IMR-90 (cell line): ENCODE data around the gene DNAJC5G. TPM values are rescaled to one million over a fixed set of nuclear protein-coding genes. Genes with fewer than 3 reads are reported as not detected.

Experiments used
- ATAC-seq: fragments of 200-7000 bp; cut with Tn5 transposase; 2 replicates; pipeline ENCODE4 v1.9.1; 2020; ENCODE audit warnings: low read depth, mild to moderate bottlenecking, moderate library complexity
- BruUV-seq: library from RNA; stranded (reverse); fragments of 400-500 nt; replicated peaks from 2 replicates; lab custom pipeline; 2021; lab: Mats Ljungman, UMichigan
- CTCF ChIA-PET: fragments of 300-600 bp; formaldehyde crosslinking; extraction: SDS; loops from one replicate; lab custom pipeline; 2021; ENCODE audit warnings: antibody characterized with exemption; lab: Yijun Ruan, JAX
- POLR2A ChIA-PET: fragments of 300-600 bp; sonication (Branson Sonifier 250); formaldehyde crosslinking; loops from one replicate; lab custom pipeline; 2022; ENCODE audit warnings: antibody characterized with exemption; ENCODE audit not compliant: unreplicated experiment; lab: Charles Lee
- DNase-seq: peaks from one replicate; pipeline ENCODE4 v3.0.0; 2013
- H2AFZ ChIP-seq: replicated peaks from 2 replicates; pipeline ENCODE3; 2013; ENCODE audit warnings: low read length, mild to moderate bottlenecking; ENCODE audit not compliant: poor library complexity
- H2AK5ac ChIP-seq: 2 replicates; pipeline ENCODE4 v1.6.1; 2013; ENCODE audit warnings: low read depth, low read length, inconsistent platforms
- H2AK9ac ChIP-seq: replicated peaks from 2 replicates; pipeline ENCODE3; 2013; ENCODE audit warnings: mild to moderate bottlenecking, low read depth, low read length, moderate library complexity; ENCODE audit not compliant: poor library complexity
- H2BK120ac ChIP-seq: 2 replicates; pipeline ENCODE4 v1.6.1; 2013; ENCODE audit warnings: low read depth, low read length, inconsistent platforms
- H2BK15ac ChIP-seq: 3 replicates; pipeline ENCODE4 v1.6.1; 2013; ENCODE audit warnings: low read depth, low read length, inconsistent platforms
- H2BK20ac ChIP-seq: 2 replicates; pipeline ENCODE4 v1.6.1; 2013; ENCODE audit warnings: low read depth, mild to moderate bottlenecking, inconsistent platforms, low read length, moderate library complexity
- H2BK5ac ChIP-seq: 2 replicates; pipeline ENCODE4 v1.6.1; 2013; ENCODE audit warnings: mild to moderate bottlenecking, low read depth, low read length, inconsistent platforms; ENCODE audit not compliant: poor library complexity, severe bottlenecking
- H3K14ac ChIP-seq: replicated peaks from 2 replicates; pipeline ENCODE4 v1.6.1; 2013; ENCODE audit warnings: low read depth, low read length, inconsistent platforms
- H3K18ac ChIP-seq: 2 replicates; pipeline ENCODE4 v1.6.1; 2013; ENCODE audit warnings: low read depth, low read length, control low read depth
- H3K23ac ChIP-seq: 2 replicates; pipeline ENCODE4 v1.6.1; 2013; ENCODE audit warnings: low read depth, low read length, inconsistent platforms
- H3K27ac ChIP-seq: 2 replicates; pipeline ENCODE4 v1.5.1; 2013; ENCODE audit warnings: mild to moderate bottlenecking, control low read depth, low read length; ENCODE audit not compliant: insufficient read depth
- H3K27me3 ChIP-seq: 2 replicates; pipeline ENCODE4 v1.6.1; 2013; ENCODE audit warnings: low read length; ENCODE audit not compliant: control insufficient read depth, insufficient read depth
- H3K36me3 ChIP-seq: 2 replicates; pipeline ENCODE4 v1.6.1; 2013; ENCODE audit warnings: low read length, mixed read lengths; ENCODE audit not compliant: control insufficient read depth, insufficient read depth
- H3K4ac ChIP-seq: 2 replicates; pipeline ENCODE4 v1.6.1; 2013; ENCODE audit warnings: low read depth, low read length, inconsistent platforms
- H3K4me1 ChIP-seq: 2 replicates; pipeline ENCODE4 v1.6.1; 2013; ENCODE audit warnings: low read length, mixed read lengths; ENCODE audit not compliant: control insufficient read depth, insufficient read depth
- H3K4me2 ChIP-seq: 2 replicates; pipeline ENCODE4 v1.6.1; 2013; ENCODE audit warnings: low read depth, mild to moderate bottlenecking, control low read depth, low read length, moderate library complexity
- H3K4me3 ChIP-seq: 2 replicates; pipeline ENCODE4 v1.5.1; 2013; ENCODE audit warnings: low read depth, mild to moderate bottlenecking, control low read depth, low read length, moderate library complexity; ENCODE audit not compliant: insufficient read depth
- H3K56ac ChIP-seq: 2 replicates; pipeline ENCODE4 v1.6.1; 2013; ENCODE audit warnings: low read length, inconsistent platforms; ENCODE audit not compliant: insufficient read depth; ENCODE audit errors: extremely low read depth
- H3K79me1 ChIP-seq, 2 experiments: 2 replicates each; pipeline ENCODE4 v1.6.1; 2013; ENCODE audit warnings: low read length in 2 of 2, inconsistent platforms in 1 of 2, low read depth in 1 of 2
- H3K9ac ChIP-seq: 2 replicates; pipeline ENCODE4 v1.6.1; 2013; ENCODE audit warnings: low read depth, low read length, control low read depth
- H3K9me1 ChIP-seq: 2 replicates; pipeline ENCODE4 v1.6.1; 2013; ENCODE audit warnings: low read length, inconsistent platforms; ENCODE audit not compliant: insufficient read depth
- H3K9me3 ChIP-seq: 2 replicates; pipeline ENCODE4 v1.6.1; 2013; ENCODE audit warnings: low read length; ENCODE audit not compliant: control insufficient read depth, insufficient read depth
- H4K20me1 ChIP-seq: 2 replicates; pipeline ENCODE4 v1.6.1; 2013; ENCODE audit warnings: low read length, inconsistent platforms; ENCODE audit not compliant: insufficient read depth
- H4K5ac ChIP-seq: 2 replicates; pipeline ENCODE4 v1.6.1; 2013; ENCODE audit warnings: mild to moderate bottlenecking, low read depth, low read length, control low read depth
- H4K8ac ChIP-seq, 2 experiments: 2 replicates each; pipeline ENCODE4 v1.6.1; 2013; ENCODE audit warnings: low read depth in 2 of 2, low read length in 2 of 2, control low read depth in 1 of 2, inconsistent platforms in 1 of 2
- H4K91ac ChIP-seq: 2 replicates; pipeline ENCODE4 v1.6.1; 2013; ENCODE audit warnings: low read depth, low read length, inconsistent platforms; ENCODE audit not compliant: insufficient read depth
- CTCF ChIP-seq: conservative IDR thresholded peaks from 2 replicates; pipeline ENCODE4 v1.5.1; 2012; ENCODE audit warnings: mild to moderate bottlenecking, low read depth, low read length, improper control_type of control experiment
- FOS ChIP-seq: fragments of 150-350 bp; IDR thresholded peaks from 2 replicates; pipeline ENCODE4 v1.6.1; 2016; ENCODE audit warnings: low read depth, low read length
- USF2 ChIP-seq: fragments of 150-350 bp; IDR thresholded peaks from 2 replicates; pipeline ENCODE4 v1.6.1; 2017; ENCODE audit warnings: mild to moderate bottlenecking, antibody characterized with exemption, low read length, low read depth
- WGBS, 2 experiments: methylation state at CpG; one replicate each; pipeline versions ENCODE4 v1.1.5 to v1.1.7; 2013; ENCODE audit warnings: missing lambda C conversion rate in 2 of 2; ENCODE audit not compliant: insufficient read length in 1 of 2; ENCODE audit errors: extremely low coverage in 2 of 2; 5-methylcytosine and 5-hydroxymethylcytosine counted together
- dilution Hi-C: fragments of 300-500 bp; cut with HindIII; formaldehyde crosslinking; loops from one replicate; pipeline ENCODE4 v1.14.3; 2018; ENCODE audit warnings: low sequenced_read_pairs; ENCODE audit not compliant: unreplicated experiment
- in situ Hi-C: fragments of 300-500 bp; cut with MboI; formaldehyde crosslinking; loops from 3 replicates; pipeline ENCODE4 v1.14.3; 2019; ENCODE audit warnings: low sequenced_read_pairs, inconsistent platforms, mixed read lengths
- intact Hi-C: fragments of 100-400 bp; cut with micrococcal nuclease; formaldehyde crosslinking; loops from 2 replicates; pipeline ENCODE4 v1.10.0; 2022
- polyA plus RNA-seq, 3 experiments: library from polyadenylated mRNA; depleted of rRNA; stranded (reverse); fragments of >200 nt; gene quantifications; 2 replicates each; pipeline ENCODE4 v1.2.3, GENCODE V29; 2012; ENCODE audit warnings: low replicate concordance in 1 of 3
- total RNA-seq: library from RNA; depleted of rRNA; stranded (reverse); fragments of >200 nt; gene quantifications from 2 replicates; pipeline ENCODE4 v1.2.3, GENCODE V29; 2012

DNAJC5G gene
- total and polyA plus RNA-seq, 2 of the 4 experiments (the other 2 are of a cell fraction): not detected

GRCh38 chr2:27231921-27232320 is 43.3 kb upstream of the DNAJC5G start:
- TF ChIP-seq CTCF (no peak), USF2 (no peak), FOS (no peak)
- H3K4me2 ChIP-seq: no peak overlapping the region
- no peak overlapping the region for H3K4ac ChIP-seq
- H3K9ac ChIP-seq: no peak overlapping the region
- no peak overlapping the region for H2BK120ac ChIP-seq
- H3K4me3 ChIP-seq: no peak overlapping the region
- WGBS, 2 experiments: 96% methylated on average over 11 of the region's 13 CpGs; no CpG with 5 or more reads in 1 of the 2 experiments
- no peak overlapping the region for H2AK9ac ChIP-seq
- H3K23ac ChIP-seq: no peak overlapping the region
- BruUV-seq: no TSS peak
- H2AK5ac ChIP-seq: no peak overlapping the region
- no peak overlapping the region for H2BK20ac ChIP-seq
- H3K27me3 ChIP-seq: no peaks in the 10 kb centered on the region
- in situ Hi-C loops (no loop called here), dilution Hi-C loops (no loop called here), intact Hi-C loops (no loop called here)
- no peak overlapping the region for H2BK15ac ChIP-seq
- POLR2A ChIA-PET: no interaction called here
- no peaks in the 10 kb centered on the region; the same call in 1 of the 2 replicates for H3K9me1 ChIP-seq
- no peak overlapping the region for H3K18ac ChIP-seq
- H3K36me3 ChIP-seq: peaks cover 59% of the 10 kb centered on the region
- no peak overlapping the region for H2BK5ac ChIP-seq
- H3K9me3 ChIP-seq: no peaks in the 10 kb centered on the region
- CTCF ChIA-PET: interaction anchor here (0.6 kb wide), 1 partner anchor 81 kb away, joined by 7 read pairs; no protein-coding TSS in a partner anchor
- no peak for ATAC-seq
- H4K5ac ChIP-seq: no peak overlapping the region
- no peak overlapping the region for H3K27ac ChIP-seq
- no peak overlapping the region for H3K56ac ChIP-seq
- H2AFZ ChIP-seq: no peak overlapping the region
- no peak overlapping the region for H3K14ac ChIP-seq
- DNase-seq: no peak
- no peaks in the 10 kb centered on the region for H3K4me1 ChIP-seq
- no peak overlapping the region for H4K8ac ChIP-seq
- H3K79me1 ChIP-seq: no peaks in the 10 kb centered on the region; a peak in 1 of 4 replicates
- no peak overlapping the region for H4K91ac ChIP-seq
- H4K20me1 ChIP-seq: no peaks in the 10 kb centered on the region
